Hindlimb muscle (tissue), 1 donor: ENCODE results near the gene CELSR1. TPM values are rescaled to one million over a fixed set of nuclear protein-coding genes. Genes with fewer than 3 reads are reported as not detected.

Experiments used
- DNase-seq: peaks from one replicate; pipeline ENCODE4 v3.0.0-alpha.2; 2013
- polyA plus RNA-seq: library from polyadenylated mRNA; unstranded; fragments of 120-200 nt; gene quantifications from one replicate; pipeline ENCODE4 v1.2.1, GENCODE V29; 2013; ENCODE audit not compliant: insufficient read length

The CELSR1 gene
- 7.6 TPM for polyA plus RNA-seq

GRCh38 chr22:46537225-46537945 lies at the start of gene CELSR1:
TSS of gene CELSR1 (minus strand) at chr22:46537620. CDS start at chr22:46537170, 450 bp downstream.
- no peak for DNase-seq

- DNase-seq, result no peak
Measured at GRCh38 chr22:46587061-46587460, 49.6 kb upstream of the CELSR1 start.

- no peak for DNase-seq
Measured at GRCh38 chr22:46586531-46587011, 49.2 kb upstream of the CELSR1 start.

- no peak for DNase-seq
Measured at GRCh38 chr22:46586123-46586519, 48.7 kb upstream of the CELSR1 start.

- no peak for DNase-seq
Measured at GRCh38 chr22:46585340-46586122, 48.1 kb upstream of the CELSR1 start.

- no peak for DNase-seq
Measured at GRCh38 chr22:46584081-46584921, 46.9 kb upstream of the CELSR1 start.

- no peak for DNase-seq
Measured at GRCh38 chr22:46583571-46583970, 46.2 kb upstream of the CELSR1 start.

GRCh38 chr22:46582281-46582933 lies 45.0 kb upstream of the CELSR1 start:
- DNase-seq, result no peak

- DNase-seq, result no peak
Measured at GRCh38 chr22:46581538-46582244, 44.3 kb upstream of the CELSR1 start.

GRCh38 chr22:46580940-46581537 lies 43.6 kb upstream of the CELSR1 start:
- no peak for DNase-seq

- no peak for DNase-seq
Measured at GRCh38 chr22:46579751-46580449, 42.5 kb upstream of the CELSR1 start.

GRCh38 chr22:46578824-46579561 lies 41.6 kb upstream of the CELSR1 start:
- no peak for DNase-seq

GRCh38 chr22:46578251-46578823 lies 40.9 kb upstream of the CELSR1 start:
- DNase-seq, result no peak

- no peak for DNase-seq
Measured at GRCh38 chr22:46577368-46578249, 40.2 kb upstream of the CELSR1 start.

- peak; percentile 62 for DNase-seq
Measured at GRCh38 chr22:46576556-46577367, 39.3 kb upstream of the CELSR1 start.

- DNase-seq, result no peak
Measured at GRCh38 chr22:46575911-46576555, 38.6 kb upstream of the CELSR1 start.
